Measurements from ENCODE around the gene CDC23. TPM values are rescaled to one million over a fixed set of nuclear protein-coding genes. Genes with fewer than 3 reads are reported as not detected.
"Not testable (repeated sequence)": the region's sequence is repeated elsewhere in the genome, so short reads cannot be mapped to it uniquely, and the experiment has no call there.

Gene CDC23, protein sequence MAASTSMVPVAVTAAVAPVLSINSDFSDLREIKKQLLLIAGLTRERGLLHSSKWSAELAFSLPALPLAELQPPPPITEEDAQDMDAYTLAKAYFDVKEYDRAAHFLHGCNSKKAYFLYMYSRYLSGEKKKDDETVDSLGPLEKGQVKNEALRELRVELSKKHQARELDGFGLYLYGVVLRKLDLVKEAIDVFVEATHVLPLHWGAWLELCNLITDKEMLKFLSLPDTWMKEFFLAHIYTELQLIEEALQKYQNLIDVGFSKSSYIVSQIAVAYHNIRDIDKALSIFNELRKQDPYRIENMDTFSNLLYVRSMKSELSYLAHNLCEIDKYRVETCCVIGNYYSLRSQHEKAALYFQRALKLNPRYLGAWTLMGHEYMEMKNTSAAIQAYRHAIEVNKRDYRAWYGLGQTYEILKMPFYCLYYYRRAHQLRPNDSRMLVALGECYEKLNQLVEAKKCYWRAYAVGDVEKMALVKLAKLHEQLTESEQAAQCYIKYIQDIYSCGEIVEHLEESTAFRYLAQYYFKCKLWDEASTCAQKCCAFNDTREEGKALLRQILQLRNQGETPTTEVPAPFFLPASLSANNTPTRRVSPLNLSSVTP
- polyA plus RNA-seq (2013, experiment 1 of 2) = 28.6 TPM
- 32.5 TPM for polyA plus RNA-seq (2013, experiment 2 of 2)

DNA sequence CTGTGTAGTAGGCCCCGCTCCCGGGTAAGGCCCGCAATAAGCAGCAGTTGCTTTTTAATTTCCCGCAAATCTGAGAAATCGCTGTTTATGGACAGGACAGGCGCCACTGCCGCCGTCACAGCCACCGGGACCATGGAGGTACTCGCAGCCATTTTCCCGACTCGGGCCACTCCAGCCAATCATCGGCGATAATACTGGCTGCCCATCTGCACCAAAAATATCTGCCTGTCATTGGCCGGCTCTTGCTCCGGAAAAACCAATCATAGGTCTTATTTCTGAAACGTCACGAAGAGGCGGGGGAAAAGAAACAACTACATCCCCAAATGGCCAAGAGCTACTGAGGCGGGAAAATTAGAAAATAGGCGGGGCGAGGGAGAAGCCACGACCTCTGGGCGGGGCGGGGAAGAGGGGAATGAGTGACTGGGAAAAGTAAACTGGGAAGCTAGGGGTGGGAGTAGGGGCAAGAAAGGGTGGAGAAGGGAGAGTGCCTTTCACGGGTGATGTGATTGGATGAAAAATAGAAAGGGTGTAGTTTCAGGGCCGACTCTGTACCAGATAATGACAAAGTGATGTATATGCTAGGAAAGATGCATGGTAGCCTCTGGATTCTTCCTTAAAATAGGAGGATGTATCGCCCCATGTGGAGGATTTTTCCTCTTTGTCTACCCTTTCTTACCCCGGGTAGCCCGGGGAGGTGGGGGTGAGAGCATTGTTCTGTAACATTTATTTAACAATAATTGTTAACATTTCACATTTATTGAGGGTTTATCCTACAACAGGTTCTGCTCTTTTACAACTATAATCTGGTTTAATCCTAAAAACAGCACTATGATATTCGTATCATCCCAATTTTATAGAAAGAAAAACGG is at the start of gene CDC23:
CDC23 (minus strand) TSS at position 163 of the 869 bp plus-strand sequence; CDS start at position 152, 11 bp downstream.
- peak within 1 kb of the TSS; percentile 93 for H3K4me3 ChIP-seq (ENCODE audit: low read length)
- peaks cover 23% of the 10 kb centered on the region for H3K36me3 ChIP-seq (ENCODE audit: insufficient read depth, low read length)
- peak within 1 kb of the TSS; percentile 81 for H3K27ac ChIP-seq (ENCODE audit: low read depth, low read length)
- H3K27me3 ChIP-seq (ENCODE audit: insufficient read depth, low read length) = no peaks in the 10 kb centered on the region
- 6% methylated on average over 30 of the region's 32 CpGs for WGBS
- peak within 1 kb of the TSS; percentile 87 for H3K9ac ChIP-seq (ENCODE audit: low read depth, low read length)
- no peaks in the 10 kb centered on the region for H3K9me3 ChIP-seq (ENCODE audit: insufficient read depth, low read depth, low read length)
- H3K4me1 ChIP-seq (ENCODE audit: insufficient read depth, low read length) = no peaks in the 10 kb centered on the region

DNA sequence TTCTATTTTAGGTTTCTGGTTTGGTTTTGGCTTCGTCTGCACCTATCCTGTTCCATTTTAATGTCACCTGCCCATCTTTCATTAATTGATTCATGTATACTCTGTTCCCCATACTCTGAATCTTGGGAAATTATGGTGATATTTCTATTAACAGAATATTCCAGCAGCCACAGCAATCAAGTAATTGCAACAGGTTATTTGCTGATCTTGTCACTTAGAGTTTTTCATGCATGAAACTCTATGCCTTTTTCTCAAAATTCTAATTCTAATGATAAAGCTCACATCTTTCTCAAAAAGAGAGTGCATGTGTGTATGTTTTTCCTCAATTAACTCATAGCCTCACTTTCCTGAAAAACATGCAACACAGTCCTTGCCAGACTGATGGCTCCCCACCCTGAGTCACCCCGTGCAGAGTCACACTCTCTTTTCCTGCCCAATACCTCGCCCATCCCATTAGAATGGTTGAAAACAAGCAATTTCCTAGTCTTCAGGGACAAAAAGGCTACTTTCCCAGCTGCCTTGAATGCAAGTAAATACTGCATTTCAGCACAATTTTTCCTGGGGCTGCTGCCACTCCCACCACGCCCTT is 45.7 kb upstream of the CDC23 start:
- Histone ChIP-seq H3K36me3 (ENCODE audit: insufficient read depth, low read length) (no peaks in the 10 kb centered on the region), H3K4me3 (ENCODE audit: low read length) (no peak overlapping the region), H3K27me3 (ENCODE audit: insufficient read depth, low read length) (no peaks in the 10 kb centered on the region), H3K9me3 (ENCODE audit: insufficient read depth, low read depth, low read length) (no peaks in the 10 kb centered on the region), H3K4me1 (ENCODE audit: insufficient read depth, low read length) (no peaks in the 10 kb centered on the region), H3K27ac (ENCODE audit: low read depth, low read length) (no peak overlapping the region), H3K9ac (ENCODE audit: low read depth, low read length) (no peak overlapping the region)
- 80% methylated on average over 4 of the region's 4 CpGs for WGBS

DNA sequence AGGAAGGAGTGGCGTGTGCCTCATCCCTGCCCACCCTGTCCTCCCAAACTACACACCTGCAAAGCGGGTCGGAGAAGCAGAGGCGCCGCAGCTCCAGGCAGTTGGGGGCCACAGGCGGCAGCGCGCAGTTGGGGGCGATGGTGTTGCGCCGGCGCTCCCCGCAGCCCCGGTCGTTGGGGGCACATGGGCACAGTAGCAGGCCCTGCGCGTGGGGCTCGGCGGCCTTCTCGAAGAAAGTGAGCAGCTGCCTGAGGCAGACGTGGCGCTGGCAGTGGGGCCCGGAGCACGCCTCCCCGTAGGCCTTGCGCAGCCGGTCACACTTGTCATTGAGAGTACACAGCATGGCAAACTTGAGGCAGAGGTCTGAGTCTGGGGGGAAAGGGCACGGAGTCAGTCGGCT is 44.5 kb upstream of the CDC23 start:
- Histone ChIP-seq H3K9me3 (ENCODE audit: insufficient read depth, low read depth, low read length) (no peaks in the 10 kb centered on the region), H3K27ac (ENCODE audit: low read depth, low read length) (no peak overlapping the region), H3K4me3 (ENCODE audit: low read length) (no peak overlapping the region), H3K9ac (ENCODE audit: low read depth, low read length) (no peak overlapping the region), H3K27me3 (ENCODE audit: insufficient read depth, low read length) (no peaks in the 10 kb centered on the region), H3K4me1 (ENCODE audit: insufficient read depth, low read length) (peaks cover 2% of the 10 kb centered on the region; the same call in 1 of the 2 replicates), H3K36me3 (ENCODE audit: insufficient read depth, low read length) (no peaks in the 10 kb centered on the region)
- WGBS = 95% methylated on average over 29 of the region's 29 CpGs

DNA sequence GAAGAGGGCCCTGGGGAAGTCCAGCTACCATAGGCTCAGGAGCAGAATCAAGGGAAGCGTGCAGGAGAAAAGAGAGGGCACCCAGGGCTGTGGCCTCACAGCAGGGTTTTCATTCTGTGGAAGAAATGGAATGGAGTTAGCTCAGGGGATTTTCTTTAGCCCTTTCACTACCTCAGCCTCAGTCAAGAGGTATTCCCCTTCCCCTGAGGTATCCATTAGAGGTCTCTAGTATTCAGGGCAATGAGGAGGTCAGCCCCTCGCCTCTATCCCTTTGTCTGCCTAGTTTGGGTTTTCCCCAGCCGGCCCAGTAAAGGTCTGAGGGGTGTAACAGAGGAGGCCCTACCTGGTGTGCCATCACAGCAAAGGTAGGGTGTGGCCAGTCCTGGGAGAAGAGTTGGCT is 39.8 kb upstream of the CDC23 start:
- Histone ChIP-seq H3K4me1 (ENCODE audit: insufficient read depth, low read length) (peaks cover 2% of the 10 kb centered on the region; the same call in 1 of the 2 replicates), H3K9me3 (ENCODE audit: insufficient read depth, low read depth, low read length) (no peaks in the 10 kb centered on the region), H3K4me3 (ENCODE audit: low read length) (no peak overlapping the region), H3K36me3 (ENCODE audit: insufficient read depth, low read length) (no peaks in the 10 kb centered on the region), H3K9ac (ENCODE audit: low read depth, low read length) (no peak overlapping the region), H3K27me3 (ENCODE audit: insufficient read depth, low read length) (no peaks in the 10 kb centered on the region), H3K27ac (ENCODE audit: low read depth, low read length) (no peak overlapping the region)
- WGBS = 79% methylated on average over 3 of the region's 3 CpGs

DNA sequence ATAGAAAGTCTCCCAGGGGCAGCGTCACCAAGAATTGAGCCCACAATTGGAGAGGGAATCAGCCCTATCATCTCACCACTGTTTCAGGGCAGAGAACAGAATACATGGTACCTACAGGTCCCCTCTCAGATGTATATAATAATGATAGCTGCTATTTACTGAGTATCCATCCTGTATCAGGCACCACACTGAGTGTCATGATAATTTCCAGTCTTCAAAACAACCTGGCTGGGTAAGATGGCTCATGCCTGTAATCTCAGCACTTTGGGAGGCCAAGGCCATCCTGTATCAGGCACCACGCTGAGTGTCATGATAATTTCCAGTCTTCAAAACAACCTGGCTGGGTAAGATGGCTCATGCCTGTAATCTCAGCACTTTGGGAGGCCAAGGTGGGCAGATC is 34.7 kb upstream of the CDC23 start:
- 72% methylated on average over 2 of the region's 2 CpGs for WGBS

DNA sequence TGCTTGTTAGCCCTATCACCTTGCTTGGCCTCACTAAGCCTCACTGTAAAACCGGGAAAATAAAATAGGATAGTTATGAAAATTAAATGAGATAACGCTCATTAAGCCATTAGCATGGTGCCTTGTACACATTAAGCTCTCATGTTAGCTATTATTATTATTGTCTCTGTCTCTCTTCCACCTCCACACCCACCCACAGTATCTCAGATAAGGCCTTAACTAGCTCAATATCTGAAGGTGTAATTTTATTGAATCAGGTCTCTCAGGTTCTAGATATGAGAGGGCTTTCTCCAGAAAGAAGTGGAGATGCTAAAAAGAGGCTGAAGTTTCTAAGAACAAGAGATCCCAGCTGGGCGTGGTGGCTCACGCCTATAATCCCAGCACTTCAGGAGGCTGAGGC is 33.7 kb upstream of the CDC23 start:
- Histone ChIP-seq H3K27ac (ENCODE audit: low read depth, low read length) (no peak overlapping the region), H3K4me1 (ENCODE audit: insufficient read depth, low read length) (peaks cover 13% of the 10 kb centered on the region), H3K4me3 (ENCODE audit: low read length) (no peak overlapping the region), H3K27me3 (ENCODE audit: insufficient read depth, low read length) (peaks cover 20% of the 10 kb centered on the region), H3K36me3 (ENCODE audit: insufficient read depth, low read length) (no peaks in the 10 kb centered on the region), H3K9me3 (ENCODE audit: insufficient read depth, low read depth, low read length) (no peaks in the 10 kb centered on the region), H3K9ac (ENCODE audit: low read depth, low read length) (no peak overlapping the region)
- WGBS = 94% methylated on average over 4 of the region's 4 CpGs

More for the DNA sequence above, 34.7 kb upstream of the CDC23 start:
- H3K27me3 ChIP-seq (ENCODE audit: insufficient read depth, low read length) = peaks cover 10% of the 10 kb centered on the region
- not testable (repeated sequence) for H3K9ac ChIP-seq (ENCODE audit: low read depth, low read length); H3K36me3 ChIP-seq (ENCODE audit: insufficient read depth, low read length); H3K9me3 ChIP-seq (ENCODE audit: insufficient read depth, low read depth, low read length); H3K4me3 ChIP-seq (ENCODE audit: low read length); H3K27ac ChIP-seq (ENCODE audit: low read depth, low read length)
- H3K4me1 ChIP-seq (ENCODE audit: insufficient read depth, low read length) = peaks cover 15% of the 10 kb centered on the region

DNA sequence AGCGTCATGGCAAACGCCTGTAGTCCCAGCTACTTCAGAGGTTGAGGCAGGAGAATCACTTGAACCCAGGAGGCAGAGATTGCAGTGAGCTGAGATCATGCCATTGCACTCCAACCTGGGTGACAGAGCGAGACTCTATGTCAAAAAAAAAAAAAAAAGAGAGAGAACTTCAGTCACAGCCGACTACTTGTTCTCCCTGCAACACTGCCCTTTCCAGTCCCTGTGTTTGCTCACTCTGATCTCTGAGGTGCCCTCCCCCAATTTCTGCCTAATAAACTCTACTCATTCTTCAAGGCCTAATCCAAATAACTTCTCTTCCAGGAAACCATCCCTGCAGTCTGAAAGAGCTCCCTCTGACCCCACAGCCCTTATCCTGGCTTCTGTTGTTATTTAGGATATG is 33.2 kb upstream of the CDC23 start:
- WGBS = 92% methylated on average over 4 of the region's 4 CpGs
- peaks cover 13% of the 10 kb centered on the region for H3K4me1 ChIP-seq (ENCODE audit: insufficient read depth, low read length)
- no peak overlapping the region for H3K9ac ChIP-seq (ENCODE audit: low read depth, low read length)
- H3K9me3 ChIP-seq (ENCODE audit: insufficient read depth, low read depth, low read length) = no peaks in the 10 kb centered on the region
- H3K27ac ChIP-seq (ENCODE audit: low read depth, low read length) = no peak overlapping the region
- H3K36me3 ChIP-seq (ENCODE audit: insufficient read depth, low read length) = no peaks in the 10 kb centered on the region
- no peak overlapping the region for H3K4me3 ChIP-seq (ENCODE audit: low read length)
- peaks cover 25% of the 10 kb centered on the region for H3K27me3 ChIP-seq (ENCODE audit: insufficient read depth, low read length)

DNA sequence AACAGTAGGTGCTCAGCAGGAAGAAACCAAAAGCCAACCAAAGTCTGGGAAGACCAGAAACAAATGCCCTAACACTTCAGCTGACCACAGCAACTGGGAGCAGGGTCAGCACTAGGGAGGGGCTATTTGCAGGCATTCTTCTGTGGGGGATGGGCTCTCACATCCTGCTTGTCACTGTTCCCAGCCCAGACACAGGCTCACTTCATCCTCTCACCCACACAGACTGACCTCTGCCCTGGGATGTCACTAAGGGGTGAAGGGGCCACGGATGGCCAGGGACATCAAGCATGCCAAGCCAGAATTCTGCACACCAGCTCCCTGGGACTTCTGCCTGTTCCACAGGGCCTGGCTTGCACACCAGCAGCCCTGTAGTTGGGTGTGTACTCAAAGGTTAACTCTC is 32.6 kb upstream of the CDC23 start:
- no peak overlapping the region for H3K4me3 ChIP-seq (ENCODE audit: low read length)
- H3K36me3 ChIP-seq (ENCODE audit: insufficient read depth, low read length) = no peaks in the 10 kb centered on the region
- no peak overlapping the region for H3K27ac ChIP-seq (ENCODE audit: low read depth, low read length)
- 47% methylated on average over 1 of the region's 1 CpG for WGBS
- H3K9ac ChIP-seq (ENCODE audit: low read depth, low read length) = no peak overlapping the region
- H3K27me3 ChIP-seq (ENCODE audit: insufficient read depth, low read length) = peaks cover 31% of the 10 kb centered on the region
- no peaks in the 10 kb centered on the region for H3K9me3 ChIP-seq (ENCODE audit: insufficient read depth, low read depth, low read length)
- peaks cover 13% of the 10 kb centered on the region for H3K4me1 ChIP-seq (ENCODE audit: insufficient read depth, low read length)

DNA sequence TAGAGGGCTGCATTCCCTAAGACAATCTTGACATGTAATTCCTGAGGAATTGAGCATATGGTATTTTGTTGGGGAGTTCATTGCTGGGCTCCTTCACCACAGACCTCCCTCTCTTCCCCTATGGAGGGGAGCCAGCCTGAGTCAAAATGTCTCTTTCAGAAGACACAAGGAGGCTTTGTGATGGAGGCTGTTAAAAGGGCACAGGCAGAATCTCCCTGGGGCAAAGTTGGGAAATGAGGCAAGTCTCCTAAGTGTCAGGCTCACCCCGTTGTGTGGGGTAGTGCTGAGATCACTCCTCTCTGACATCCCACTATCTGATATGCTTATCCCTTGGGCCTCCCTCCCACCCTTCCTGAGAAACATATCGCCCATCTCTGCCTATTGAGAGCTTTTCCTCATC is 30.7 kb upstream of the CDC23 start:
- Histone ChIP-seq H3K4me1 (ENCODE audit: insufficient read depth, low read length) (peaks cover 13% of the 10 kb centered on the region), H3K4me3 (ENCODE audit: low read length) (no peak overlapping the region), H3K9ac (ENCODE audit: low read depth, low read length) (no peak overlapping the region), H3K27ac (ENCODE audit: low read depth, low read length) (no peak overlapping the region), H3K27me3 (ENCODE audit: insufficient read depth, low read length) (peaks cover 48% of the 10 kb centered on the region), H3K36me3 (ENCODE audit: insufficient read depth, low read length) (no peaks in the 10 kb centered on the region), H3K9me3 (ENCODE audit: insufficient read depth, low read depth, low read length) (no peaks in the 10 kb centered on the region)
- WGBS = 54% methylated on average over 2 of the region's 2 CpGs

DNA sequence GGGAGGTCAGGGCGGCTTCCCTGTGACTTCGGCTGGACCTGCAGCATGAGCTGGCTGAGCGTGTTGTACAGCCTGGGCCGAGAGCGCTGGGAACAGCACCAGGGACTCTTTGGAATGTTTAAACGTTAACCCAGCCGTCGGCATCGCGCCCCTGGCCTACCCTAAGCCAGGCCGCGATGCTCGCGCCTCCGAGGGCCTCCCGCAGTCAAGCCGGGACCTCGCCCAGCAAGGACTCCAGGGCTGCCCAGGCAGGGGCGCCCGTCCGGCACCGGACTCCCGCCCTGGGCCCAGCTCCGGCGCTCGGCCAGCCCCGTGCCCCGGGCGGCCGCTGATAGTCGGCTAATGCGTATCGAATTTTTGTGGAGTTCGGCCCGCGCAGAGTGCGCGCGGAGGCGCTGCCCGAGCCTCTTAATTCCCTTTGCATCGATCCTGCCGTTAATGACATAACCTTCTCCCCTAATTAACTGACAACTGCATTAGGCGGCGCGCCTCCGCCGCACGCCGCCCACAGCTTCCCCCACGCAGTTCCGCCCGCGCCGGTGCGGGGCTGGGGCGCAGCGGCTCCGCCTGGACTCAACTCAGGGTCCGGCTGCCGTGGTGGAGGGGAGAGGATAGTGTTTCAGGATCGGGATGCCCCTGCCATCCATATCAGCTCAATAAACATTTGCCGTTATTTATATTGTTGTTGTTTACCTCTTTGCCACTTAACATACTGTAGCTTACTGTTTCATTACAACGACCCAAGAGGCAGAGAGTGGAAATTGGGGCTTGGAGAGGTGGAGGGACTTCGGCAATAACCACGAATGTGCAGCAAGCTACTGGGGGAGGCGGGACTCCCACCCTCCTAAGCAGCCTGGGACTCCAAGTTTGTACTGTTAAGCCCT is 28.8 kb upstream of the CDC23 start:
- peak overlapping the region; percentile 60 for H3K9ac ChIP-seq (ENCODE audit: low read depth, low read length)
- H3K27me3 ChIP-seq (ENCODE audit: insufficient read depth, low read length) = peaks cover 48% of the 10 kb centered on the region
- WGBS = 7% methylated on average over 63 of the region's 67 CpGs
- H3K4me1 ChIP-seq (ENCODE audit: insufficient read depth, low read length) = peaks cover 13% of the 10 kb centered on the region
- no peaks in the 10 kb centered on the region for H3K36me3 ChIP-seq (ENCODE audit: insufficient read depth, low read length)
- H3K9me3 ChIP-seq (ENCODE audit: insufficient read depth, low read depth, low read length) = no peaks in the 10 kb centered on the region
- H3K4me3 ChIP-seq (ENCODE audit: low read length) = peak overlapping the region; percentile 61
- no peak overlapping the region for H3K27ac ChIP-seq (ENCODE audit: low read depth, low read length)

Data from HUES64 (cell line).